Measurements from ENCODE around the gene DHX16. TPM values are rescaled to one million over a fixed set of nuclear protein-coding genes. Genes with fewer than 3 reads are reported as not detected.
A peak's percentile ranks its signal among the peaks of the same experiment; 100 is the strongest.

The DHX16 gene
- total RNA-seq, 1 donor from 2014 or later: 52.0 TPM

DNA sequence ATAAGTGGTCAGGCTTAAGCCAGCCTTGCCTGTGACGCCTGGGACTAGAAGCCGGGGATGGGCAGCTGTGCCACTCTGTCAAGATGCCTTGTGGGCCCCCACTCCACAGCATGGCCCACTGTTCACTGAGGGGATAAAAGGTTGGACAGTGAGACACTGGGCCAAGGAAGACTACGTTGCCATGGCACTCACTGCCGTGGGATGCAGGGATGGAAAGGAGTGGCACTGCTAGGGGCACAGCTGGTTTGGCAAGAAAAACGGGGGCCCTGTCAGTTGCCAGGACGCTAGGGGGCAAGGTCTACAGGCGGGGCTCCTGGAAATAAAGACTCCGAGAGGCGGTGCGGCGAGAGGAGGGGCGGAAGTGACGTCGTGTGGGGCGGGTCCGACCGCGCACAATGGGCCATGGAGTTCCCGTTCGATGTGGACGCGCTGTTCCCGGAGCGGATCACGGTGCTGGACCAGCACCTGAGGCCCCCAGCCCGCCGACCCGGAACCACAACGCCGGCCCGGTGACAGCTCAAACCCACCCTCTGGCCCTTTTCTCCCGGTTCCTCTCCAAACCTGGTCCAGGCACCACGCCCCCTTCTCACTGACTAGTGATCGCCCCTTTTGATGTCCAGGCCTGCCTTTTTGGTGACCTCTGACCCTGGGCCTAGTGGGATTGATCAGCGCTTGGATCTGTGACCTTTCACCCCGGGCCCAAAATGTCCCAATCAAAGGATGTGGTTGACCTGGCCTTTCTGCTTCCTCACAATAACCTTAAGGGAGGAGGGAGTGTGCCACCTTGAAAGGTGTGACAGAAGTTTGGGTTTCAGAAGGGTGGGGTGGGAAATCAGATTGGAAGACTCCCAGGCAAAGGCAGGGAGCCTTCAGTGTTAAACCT, 46.1 kb downstream of the DHX16 start, which contains the start of gene ATAT1:
TSS of gene ATAT1 (plus strand) at position 391 of the 883 bp plus-strand sequence.
- intact Hi-C loops (cut with micrococcal nuclease): loop anchor here (1.0 to 2.0 kb wide), 6 partner anchors 9 to 461 kb away; partner anchors contain the start of genes DHX16, GNL1, MDC1 and MRPS18B
- Mint-ChIP-seq H3K4me1 (ENCODE audit: low read depth) (peaks cover 27% of the 10 kb centered on the region), H3K9me3 (no peaks in the 10 kb centered on the region), H3K4me3 (peak within 1 kb of the TSS; percentile 91), H3K36me3 (ENCODE audit: low read depth) (peaks cover 33% of the 10 kb centered on the region), H3K27me3 (ENCODE audit: insufficient read depth) (no peaks in the 10 kb centered on the region), H3K27ac (peak within 1 kb of the TSS; percentile 95)
- peak; percentile 84 for DNase-seq (ENCODE audit: low spot score)

DNA sequence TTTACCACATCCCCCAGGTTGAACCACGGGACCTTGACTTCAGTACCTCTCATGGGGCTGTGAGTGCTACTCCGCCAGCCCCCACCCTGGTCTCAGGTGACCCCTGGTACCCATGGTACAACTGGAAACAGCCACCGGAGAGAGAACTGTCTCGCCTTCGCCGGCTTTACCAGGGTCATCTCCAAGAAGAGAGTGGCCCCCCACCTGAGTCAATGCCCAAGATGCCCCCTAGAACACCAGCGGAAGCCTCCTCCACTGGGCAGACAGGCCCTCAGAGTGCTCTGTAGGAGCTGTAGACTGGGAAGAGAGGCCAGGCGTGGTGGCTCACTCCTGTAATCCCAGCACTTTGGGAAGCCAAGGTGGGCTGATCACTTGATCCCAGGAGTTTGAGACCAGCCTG, 47.3 kb downstream of the DHX16 start:
- intact Hi-C loops (cut with micrococcal nuclease): no loop called here
- Mint-ChIP-seq H3K4me3 (no peak overlapping the region), H3K27me3 (ENCODE audit: insufficient read depth) (no peaks in the 10 kb centered on the region), H3K27ac (no peak overlapping the region), H3K9me3 (no peaks in the 10 kb centered on the region), H3K36me3 (ENCODE audit: low read depth) (peaks cover 30% of the 10 kb centered on the region), H3K4me1 (ENCODE audit: low read depth) (peaks cover 27% of the 10 kb centered on the region)
- DNase-seq (ENCODE audit: low spot score): no peak

DNA sequence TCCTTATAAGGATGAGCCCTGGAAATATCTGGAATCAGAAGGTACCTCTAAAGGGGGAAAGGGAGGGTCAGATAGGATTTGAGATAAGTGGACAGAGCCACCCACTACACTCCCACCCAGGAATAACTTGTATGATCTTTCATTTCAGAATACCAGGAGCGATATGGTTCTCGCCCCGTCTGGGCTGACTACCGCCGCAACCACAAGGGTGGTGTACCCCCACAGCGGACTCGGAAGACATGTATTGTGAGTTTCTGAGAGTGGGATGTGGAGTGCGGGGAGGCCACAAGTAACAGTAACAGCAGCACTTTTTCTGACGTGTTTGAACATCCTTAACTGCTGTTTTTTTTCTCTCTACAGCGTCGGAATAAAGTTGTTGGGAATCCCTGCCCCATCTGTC, 53.2 kb downstream of the DHX16 start:
- Mint-ChIP-seq H3K4me3 (peak overlapping the region; percentile 91), H3K4me1 (ENCODE audit: low read depth) (peaks cover 19% of the 10 kb centered on the region), H3K36me3 (ENCODE audit: low read depth) (peaks cover 45% of the 10 kb centered on the region), H3K9me3 (no peaks in the 10 kb centered on the region), H3K27me3 (ENCODE audit: insufficient read depth) (peaks cover 6% of the 10 kb centered on the region), H3K27ac (no peak overlapping the region)
- no peak for DNase-seq (ENCODE audit: low spot score)
- intact Hi-C loops (cut with micrococcal nuclease): loop anchor here (5.0 to 10.0 kb wide), 6 partner anchors 118 to 1245 kb away; partner anchors contain the start of genes DDR1, HLA-B, NEU1 and POLR1H

DNA sequence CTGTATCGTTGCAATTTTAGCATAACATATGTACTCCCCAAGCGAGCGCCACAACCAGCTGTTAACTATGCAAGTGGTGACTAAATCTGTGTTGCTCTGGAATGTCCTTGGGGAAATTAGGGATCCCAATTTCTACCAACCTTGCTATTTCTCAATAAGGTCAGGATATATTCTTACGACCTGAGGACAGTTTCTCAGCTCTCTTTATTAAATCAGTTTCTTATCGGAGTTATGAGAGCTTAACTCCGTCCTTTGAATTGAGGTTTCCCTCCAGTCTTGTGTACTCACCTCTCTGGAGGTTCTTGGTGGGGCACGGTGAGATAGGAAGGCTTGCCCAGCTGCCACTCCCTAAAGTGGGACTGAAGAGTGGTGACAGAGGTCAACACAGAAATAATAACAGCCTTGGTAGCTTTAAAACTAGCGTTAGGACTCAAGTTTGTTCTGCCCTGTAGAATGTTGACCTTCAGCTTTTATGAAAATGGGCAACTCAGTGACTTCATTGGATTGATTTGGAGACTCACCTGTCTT, 54.5 kb downstream of the DHX16 start:
- Mint-ChIP-seq H3K4me1 (ENCODE audit: low read depth) (peaks cover 31% of the 10 kb centered on the region), H3K9me3 (no peaks in the 10 kb centered on the region), H3K27ac (peak overlapping the region; percentile 98), H3K27me3 (ENCODE audit: insufficient read depth) (peaks cover 6% of the 10 kb centered on the region), H3K4me3 (peak overlapping the region; percentile 91), H3K36me3 (ENCODE audit: low read depth) (peaks cover 55% of the 10 kb centered on the region)
- no peak for DNase-seq (ENCODE audit: low spot score)
- intact Hi-C loops (cut with micrococcal nuclease): loop anchor here (5.0 to 10.0 kb wide), 6 partner anchors 119 to 1246 kb away; partner anchors contain the start of genes DDR1, HLA-B, NEU1 and POLR1H

DNA sequence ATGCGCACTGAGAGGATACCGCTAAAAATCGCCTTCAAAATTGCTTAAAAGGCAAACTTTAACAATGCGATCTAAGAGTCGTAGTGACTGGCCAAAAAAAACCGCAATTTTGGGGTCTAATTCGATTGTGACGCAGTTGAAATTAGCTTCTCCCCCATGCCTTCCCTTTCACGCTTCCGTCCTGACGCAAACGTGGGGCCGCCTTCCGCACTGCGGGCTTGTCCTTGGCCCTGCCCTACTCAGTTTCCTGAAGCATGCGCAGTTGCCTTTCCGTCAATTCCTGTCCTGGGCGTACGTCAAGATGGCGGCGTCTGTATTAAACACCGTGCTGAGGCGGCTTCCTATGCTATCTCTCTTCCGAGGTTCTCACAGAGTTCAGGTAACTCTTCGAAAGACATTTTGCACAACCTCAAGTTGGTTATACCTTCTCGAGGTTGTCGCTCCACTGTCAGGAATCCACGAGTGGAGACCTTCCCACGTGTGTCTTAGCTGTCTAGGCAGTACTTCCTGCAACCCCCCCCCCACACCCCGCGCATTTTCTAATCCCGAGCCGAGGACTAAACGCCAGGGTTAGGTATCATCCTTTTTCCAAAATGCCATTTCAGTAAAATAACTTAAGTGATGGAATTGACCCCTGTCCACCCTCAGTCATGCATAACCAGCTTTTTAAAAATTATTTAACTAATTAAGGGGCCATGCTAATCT, 55.1 kb downstream of the DHX16 start, which contains the start of gene MRPS18B:
TSS of gene MRPS18B (plus strand) at position 276 of the 705 bp plus-strand sequence. CDS start at position 302, 26 bp downstream.
- DNase-seq (ENCODE audit: low spot score): peak; percentile 97
- H3K27me3 Mint-ChIP-seq (ENCODE audit: insufficient read depth): peaks cover 6% of the 10 kb centered on the region
- peaks cover 57% of the 10 kb centered on the region for H3K36me3 Mint-ChIP-seq (ENCODE audit: low read depth)
- peak within 1 kb of the TSS; percentile 91 for H3K4me3 Mint-ChIP-seq
- intact Hi-C loops (cut with micrococcal nuclease): loop anchor here (1.0 to 10.0 kb wide), 20 partner anchors 9 to 1559 kb away; partner anchors contain the start of genes ABCF1, AGPAT1, ATAT1 and C6orf136
- H3K27ac Mint-ChIP-seq: peak within 1 kb of the TSS; percentile 98
- H3K4me1 Mint-ChIP-seq (ENCODE audit: low read depth): peaks cover 37% of the 10 kb centered on the region
- no peaks in the 10 kb centered on the region for H3K9me3 Mint-ChIP-seq

DNA sequence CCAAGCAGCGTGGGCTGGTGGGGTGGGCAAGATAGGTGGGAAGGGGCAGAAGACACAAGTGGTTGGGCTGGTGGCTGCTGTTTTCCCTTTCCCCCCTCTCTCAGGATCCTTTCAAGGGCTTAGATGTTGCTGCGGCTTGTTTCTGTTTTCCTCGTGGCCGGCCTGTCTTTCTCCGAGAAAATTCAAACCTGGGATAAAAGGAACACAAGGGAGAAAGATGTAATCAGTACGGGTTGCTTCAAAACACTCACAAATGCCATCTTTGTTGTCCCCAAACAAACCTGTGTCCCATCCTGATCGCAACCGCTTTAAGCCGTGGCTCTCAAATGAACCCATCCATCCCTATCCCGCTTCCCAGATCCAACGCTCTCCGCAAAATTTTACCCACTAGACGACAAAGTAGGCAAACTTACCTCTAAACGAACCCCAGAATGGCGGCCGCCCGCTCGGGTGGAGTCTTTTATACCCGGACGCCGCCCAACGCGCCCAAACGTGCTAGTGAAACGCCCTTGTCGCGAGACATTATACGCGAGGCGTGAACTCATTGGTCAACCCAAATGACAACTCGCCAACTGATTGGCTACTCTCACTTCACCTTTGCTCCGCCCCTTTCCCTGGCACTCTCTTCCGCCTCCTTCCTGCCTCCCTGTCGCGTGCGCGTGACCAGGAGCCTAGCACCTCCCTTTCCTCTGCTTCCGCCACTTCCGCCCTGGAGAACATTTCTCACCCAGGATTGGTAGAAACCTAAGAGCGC, 55.8 kb downstream of the DHX16 start, which contains the start of gene PPP1R10:
TSS of gene PPP1R10 (minus strand) at position 433 of the 754 bp plus-strand sequence. CDS start 7,299 bp downstream, outside the sequence.
- peak within 1 kb of the TSS; percentile 98 for H3K27ac Mint-ChIP-seq
- peaks cover 56% of the 10 kb centered on the region for H3K36me3 Mint-ChIP-seq (ENCODE audit: low read depth)
- peak within 1 kb of the TSS; percentile 91 for H3K4me3 Mint-ChIP-seq
- H3K4me1 Mint-ChIP-seq (ENCODE audit: low read depth): peaks cover 43% of the 10 kb centered on the region
- H3K27me3 Mint-ChIP-seq (ENCODE audit: insufficient read depth): peaks cover 6% of the 10 kb centered on the region
- peak; percentile 99 for DNase-seq (ENCODE audit: low spot score)
- intact Hi-C loops (cut with micrococcal nuclease): loop anchor here (1.0 to 10.0 kb wide), 20 partner anchors 9 to 1560 kb away; partner anchors contain the start of genes ABCF1, AGPAT1, ATAT1 and C6orf136
- no peaks in the 10 kb centered on the region for H3K9me3 Mint-ChIP-seq

DNA sequence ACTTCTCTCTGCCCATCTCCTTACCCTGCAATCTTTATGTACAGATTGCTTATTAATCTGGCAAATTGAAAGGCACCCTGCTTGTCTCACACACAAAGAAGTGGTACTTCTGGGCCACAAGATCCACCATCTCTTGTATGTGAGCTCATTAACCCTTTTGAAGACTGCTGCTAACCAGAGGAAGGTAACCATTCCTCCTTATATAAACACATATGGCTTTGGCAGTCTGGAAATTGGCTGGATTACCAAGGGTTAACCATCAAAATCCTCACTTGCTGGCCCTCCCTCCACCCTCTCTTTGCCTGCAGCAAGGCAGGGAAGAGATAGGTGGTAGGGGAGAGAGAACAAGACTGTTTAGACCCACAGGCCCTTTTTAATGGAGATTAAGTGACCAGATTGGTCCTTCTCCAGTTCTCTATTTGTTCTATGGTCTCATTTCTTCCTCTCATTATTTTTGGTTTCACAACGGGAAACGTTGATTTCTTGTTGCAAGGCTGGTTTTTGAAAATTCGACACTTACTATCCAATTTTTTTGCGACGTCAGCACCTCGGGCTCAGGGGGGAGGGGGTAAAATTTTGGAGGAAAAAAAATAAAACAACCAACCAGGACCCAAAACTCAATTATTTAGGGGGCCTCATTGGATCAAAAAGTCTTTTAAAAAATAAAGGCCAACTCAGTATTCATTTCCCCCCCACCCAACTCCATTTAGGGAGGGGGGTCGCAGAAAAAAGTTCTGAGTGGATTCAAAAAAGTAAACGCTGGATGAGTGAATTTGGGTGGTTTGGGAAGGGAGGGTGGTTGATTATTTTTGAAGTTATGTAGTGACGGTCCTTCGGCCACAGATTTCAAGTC, 56.6 kb downstream of the DHX16 start:
- peaks cover 51% of the 10 kb centered on the region for H3K4me1 Mint-ChIP-seq (ENCODE audit: low read depth)
- DNase-seq (ENCODE audit: low spot score): peak; percentile 14

DNA sequence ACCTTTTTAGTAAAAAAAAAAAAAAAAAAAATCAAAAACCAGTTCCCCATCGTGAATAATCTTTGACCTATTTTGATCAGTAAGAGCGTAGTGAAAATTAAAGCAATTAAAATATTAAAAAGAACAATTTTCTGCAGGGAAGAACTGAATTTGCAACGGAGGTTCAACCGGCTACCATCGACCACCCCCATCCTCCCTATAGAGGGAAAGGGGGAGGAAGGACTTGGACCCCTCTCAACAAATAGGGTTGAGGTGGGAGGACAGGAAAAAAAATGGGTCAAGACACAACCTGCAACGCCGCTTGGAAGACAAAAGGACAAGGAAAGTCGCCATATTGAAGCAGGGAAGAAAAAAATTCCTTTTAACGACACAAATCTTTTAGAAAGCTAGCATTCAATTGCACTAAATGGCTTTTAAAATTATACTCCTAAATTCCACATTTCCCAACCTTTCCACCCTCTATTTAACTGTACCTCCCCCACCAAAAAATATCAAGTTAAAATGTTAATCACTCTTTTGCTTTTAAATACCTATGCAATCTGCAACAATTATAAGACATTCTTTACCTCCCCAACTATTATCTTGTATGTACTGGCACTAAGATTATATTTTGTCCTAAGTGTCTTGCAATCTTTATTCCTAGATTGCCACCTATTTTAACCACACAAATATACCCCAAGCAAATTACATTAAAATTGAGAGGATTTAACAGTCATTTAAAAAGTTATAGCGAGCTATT, 57.4 kb downstream of the DHX16 start:
- no peaks in the 10 kb centered on the region for H3K9me3 Mint-ChIP-seq

More for the DNA sequence above, 56.6 kb downstream of the DHX16 start:
- intact Hi-C loops (cut with micrococcal nuclease): loop anchor here (2.0 to 10.0 kb wide), 10 partner anchors 57 to 1561 kb away; partner anchors contain the start of genes AGPAT1, DDR1, DHX16 and HLA-B
- Mint-ChIP-seq H3K27me3 (ENCODE audit: insufficient read depth) (peaks cover 6% of the 10 kb centered on the region), H3K36me3 (ENCODE audit: low read depth) (peaks cover 61% of the 10 kb centered on the region), H3K4me3 (peak overlapping the region; percentile 91), H3K9me3 (no peaks in the 10 kb centered on the region), H3K27ac (peak overlapping the region; percentile 98)

DNA sequence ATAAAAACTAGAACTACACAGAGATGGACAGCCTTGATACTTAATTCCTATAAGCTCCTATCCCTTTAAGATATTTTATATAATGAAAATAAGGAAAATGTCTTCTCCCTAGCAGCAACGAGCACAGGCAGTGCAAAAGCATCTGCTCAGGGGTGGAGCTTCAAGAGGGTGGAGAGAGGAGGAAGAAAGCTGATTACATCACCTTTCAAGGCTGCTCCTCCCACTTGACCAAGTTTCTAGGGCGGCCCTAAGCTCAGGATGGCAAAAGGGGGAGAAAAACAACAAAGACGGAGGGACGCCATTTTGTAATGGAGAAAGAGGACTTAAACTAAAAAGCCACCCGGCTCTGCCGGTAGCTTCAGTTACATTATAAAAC, 58.0 kb downstream of the DHX16 start:
- H3K4me3 Mint-ChIP-seq: peak overlapping the region; percentile 91
- peaks cover 6% of the 10 kb centered on the region for H3K27me3 Mint-ChIP-seq (ENCODE audit: insufficient read depth)
- H3K36me3 Mint-ChIP-seq (ENCODE audit: low read depth): peaks cover 69% of the 10 kb centered on the region
- no peaks in the 10 kb centered on the region for H3K9me3 Mint-ChIP-seq
- peak; percentile 88 for DNase-seq (ENCODE audit: low spot score)
- intact Hi-C loops (cut with micrococcal nuclease): loop anchor here (5.0 to 10.0 kb wide), 6 partner anchors 122 to 1250 kb away; partner anchors contain the start of genes DDR1, HLA-B, NEU1 and POLR1H
- peak overlapping the region; percentile 98 for H3K27ac Mint-ChIP-seq
- peaks cover 64% of the 10 kb centered on the region for H3K4me1 Mint-ChIP-seq (ENCODE audit: low read depth)

More for the DNA sequence above, 57.4 kb downstream of the DHX16 start:
- Mint-ChIP-seq H3K27me3 (ENCODE audit: insufficient read depth) (peaks cover 6% of the 10 kb centered on the region), H3K4me3 (peak overlapping the region; percentile 91), H3K36me3 (ENCODE audit: low read depth) (peaks cover 63% of the 10 kb centered on the region), H3K27ac (peak overlapping the region; percentile 98), H3K4me1 (ENCODE audit: low read depth) (peaks cover 59% of the 10 kb centered on the region)
- intact Hi-C loops (cut with micrococcal nuclease): loop anchor here (5.0 to 10.0 kb wide), 6 partner anchors 122 to 1249 kb away; partner anchors contain the start of genes DDR1, HLA-B, NEU1 and POLR1H
- DNase-seq (ENCODE audit: low spot score): peak; percentile 17

DNA sequence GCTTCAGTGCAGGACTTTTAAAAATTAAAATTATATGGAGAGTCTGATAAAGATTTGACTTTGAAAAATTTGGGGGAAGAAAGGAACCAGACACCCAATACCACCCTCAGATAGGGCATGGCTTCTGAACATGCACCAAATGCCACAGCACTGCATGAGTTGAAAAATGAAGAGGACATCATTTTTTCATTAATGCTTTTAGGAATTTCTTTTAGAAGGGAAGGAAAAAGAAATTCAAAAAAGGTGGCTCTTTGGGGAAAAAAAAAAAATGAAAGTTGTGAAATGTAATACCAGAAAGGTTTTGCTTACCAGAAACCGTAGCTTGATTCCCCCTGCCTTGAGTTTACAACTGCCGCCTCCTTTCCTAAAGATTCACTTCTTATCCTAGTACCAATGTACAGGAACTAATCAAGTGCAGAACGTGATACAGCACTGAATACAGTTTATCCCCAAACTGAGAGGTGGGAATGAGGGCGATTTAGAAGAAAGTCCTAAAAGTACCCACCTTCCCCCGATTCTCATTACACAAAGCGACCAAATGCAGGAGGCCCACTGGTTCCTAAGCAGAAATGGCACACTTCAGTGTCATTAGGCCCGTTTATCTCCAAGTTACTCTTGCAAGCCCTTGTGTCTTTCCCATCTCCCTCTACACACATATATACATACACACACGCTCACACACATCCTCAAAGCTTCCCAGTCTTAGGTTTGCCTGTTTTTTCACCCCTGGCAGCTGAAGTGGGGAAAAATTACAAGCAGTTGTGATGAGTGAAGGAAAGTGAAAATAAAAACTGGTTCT, 58.6 kb downstream of the DHX16 start:
- Mint-ChIP-seq H3K4me1 (ENCODE audit: low read depth) (peaks cover 65% of the 10 kb centered on the region), H3K27ac (peak overlapping the region; percentile 98), H3K4me3 (peak overlapping the region; percentile 91), H3K27me3 (ENCODE audit: insufficient read depth) (peaks cover 6% of the 10 kb centered on the region), H3K9me3 (no peaks in the 10 kb centered on the region), H3K36me3 (ENCODE audit: low read depth) (peaks cover 69% of the 10 kb centered on the region)
- no peak for DNase-seq (ENCODE audit: low spot score)
- intact Hi-C loops (cut with micrococcal nuclease): loop anchor here (10.0 kb wide), 2 partner anchors 549 to 1251 kb away; partner anchors contain the start of genes NEU1, POLR1H and PPP1R11

Measured in activated T-helper 1 cell treated with anti-CD3 and anti-CD28 coated beads, Interleukin-12 subunit alpha, Interleukin-12 subunit beta, Interleukin-2, Interleukin-4 antibody, amounts not matched to agents 30 ng/mL and 10 ng/mL and 1 ng/mL, durations not matched to agents 14 hours and 24 hours and 36 hours (primary cell).